NCI-H82 (cell line): ENCODE data around the gene BOLA2.
"Not testable (repeated sequence)": the region's sequence is repeated elsewhere in the genome, so short reads cannot be mapped to it uniquely, and the experiment has no call there.

Source experiments
- DNase-seq: peaks from one replicate; lab custom pipeline; 2025; lab: John Stamatoyannopoulos, UW

The BOLA2 gene

DNA sequence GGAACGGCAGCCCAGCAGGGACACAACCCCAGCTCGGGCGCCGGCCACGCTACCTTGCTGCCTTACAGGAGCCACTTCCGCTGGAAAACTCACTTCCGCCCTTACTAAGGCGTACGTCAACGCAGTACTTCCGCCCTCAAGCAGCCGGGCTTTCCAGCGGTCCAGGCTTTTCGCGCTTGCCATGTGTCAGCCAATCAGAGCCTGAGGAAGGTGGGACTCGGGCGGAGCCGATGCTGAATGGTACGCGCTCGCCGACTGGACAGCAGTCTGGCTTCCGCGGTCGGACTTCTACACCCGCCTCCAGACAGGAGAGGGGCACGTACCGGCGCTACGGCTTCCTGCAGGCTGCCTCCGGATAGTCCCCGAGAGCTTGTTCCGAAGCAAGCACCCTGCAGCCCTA is at the start of gene BOLA2, which contains the start of gene SLX1B:
TSS of gene BOLA2 (minus strand) at position 83 of the 400 bp plus-strand sequence. CDS start 98 bp downstream, outside the sequence.
TSS of gene SLX1B (plus strand) at position 265 of the 400 bp plus-strand sequence.
- DNase-seq = not testable (repeated sequence)

- DNase-seq = not testable (repeated sequence)
Measured at GRCh38 chr16:29482276-29482675, 28.1 kb upstream of the BOLA2 start.

- DNase-seq = not testable (repeated sequence)
Measured at GRCh38 chr16:29472065-29472464, 17.9 kb upstream of the BOLA2 start.

DNA sequence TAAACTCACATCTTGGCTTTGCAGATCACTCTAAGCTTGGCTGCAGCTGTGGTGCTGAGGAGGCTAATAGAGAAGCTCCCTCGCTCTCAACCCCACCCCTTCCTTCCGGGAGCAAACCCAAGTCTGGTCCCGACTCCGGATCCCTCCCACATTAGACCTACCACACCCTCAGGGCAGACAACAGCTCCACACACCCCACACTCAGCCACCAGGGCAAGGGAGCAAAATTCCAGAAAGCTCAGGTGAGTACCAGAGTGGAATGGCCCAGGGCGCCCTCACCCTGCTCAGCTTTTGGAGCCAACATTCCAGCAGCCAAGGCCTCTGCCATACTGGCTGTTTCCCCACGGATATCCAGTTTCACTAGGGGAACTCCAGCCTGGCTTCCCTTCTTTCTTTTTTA is 15.5 kb upstream of the BOLA2 start:
- DNase-seq = not testable (repeated sequence)

GRCh38 chr16:29467654-29468366 is 13.7 kb upstream of the BOLA2 start:
- not testable (repeated sequence) for DNase-seq

- not testable (repeated sequence) for DNase-seq
Measured at GRCh38 chr16:29466904-29467303, 12.8 kb upstream of the BOLA2 start.

GRCh38 chr16:29465985-29466824 is 12.1 kb upstream of the BOLA2 start:
- DNase-seq = not testable (repeated sequence)

DNA sequence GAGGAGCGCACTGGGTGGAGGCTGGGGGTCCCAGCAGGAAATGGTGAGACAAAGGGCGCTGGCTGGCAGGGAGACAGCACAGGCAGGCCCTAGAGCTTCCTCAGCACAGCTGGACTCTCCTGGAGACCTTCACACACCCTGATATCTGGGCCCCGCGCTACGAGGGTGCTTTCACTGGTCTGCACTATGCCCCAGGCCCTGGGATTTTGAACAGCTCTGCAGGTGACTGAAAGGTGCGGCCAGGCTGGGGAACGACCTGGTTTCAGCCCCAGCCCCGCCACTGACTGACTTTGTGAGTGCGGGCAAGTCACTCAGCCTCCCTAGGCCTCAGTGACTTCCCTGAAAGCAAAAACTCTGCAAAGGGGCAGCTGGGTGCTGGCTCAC is 6.5 kb upstream of the BOLA2 start:
- DNase-seq = not testable (repeated sequence)

GRCh38 chr16:29459706-29460646 is 5.8 kb upstream of the BOLA2 start, which contains the start of gene SULT1A4:
SULT1A4 (plus strand) TSS chr16:29459913; CDS start chr16:29461386, 1,473 bp downstream.
- not testable (repeated sequence) for DNase-seq

DNA sequence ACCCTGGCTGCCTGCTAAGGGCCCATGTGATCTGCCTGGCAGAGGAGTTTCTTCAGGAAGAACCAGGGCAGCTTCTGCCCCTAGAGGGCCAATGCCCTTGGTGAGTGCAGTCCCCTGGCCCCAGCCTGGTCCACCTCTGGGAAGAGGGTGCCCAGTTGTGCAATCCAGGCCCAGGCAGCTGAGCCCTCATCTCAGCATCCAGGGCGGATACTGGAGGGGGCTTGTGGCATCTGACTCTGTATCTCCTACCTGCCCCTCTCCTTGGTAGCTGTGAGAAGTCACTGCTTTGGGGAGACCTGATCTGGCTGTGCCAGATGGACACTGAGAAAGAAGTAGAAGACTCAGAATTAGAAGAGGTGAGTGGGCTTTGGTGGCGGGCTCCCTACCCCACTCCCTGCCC is 3.5 kb upstream of the BOLA2 start:
- DNase-seq = not testable (repeated sequence)

- not testable (repeated sequence) for DNase-seq
Measured at GRCh38 chr16:29454828-29455227, 677 bp upstream of the BOLA2 start.

GRCh38 chr16:29453754-29454153 is 397 bp downstream of the BOLA2 start:
- DNase-seq = not testable (repeated sequence)

DNA sequence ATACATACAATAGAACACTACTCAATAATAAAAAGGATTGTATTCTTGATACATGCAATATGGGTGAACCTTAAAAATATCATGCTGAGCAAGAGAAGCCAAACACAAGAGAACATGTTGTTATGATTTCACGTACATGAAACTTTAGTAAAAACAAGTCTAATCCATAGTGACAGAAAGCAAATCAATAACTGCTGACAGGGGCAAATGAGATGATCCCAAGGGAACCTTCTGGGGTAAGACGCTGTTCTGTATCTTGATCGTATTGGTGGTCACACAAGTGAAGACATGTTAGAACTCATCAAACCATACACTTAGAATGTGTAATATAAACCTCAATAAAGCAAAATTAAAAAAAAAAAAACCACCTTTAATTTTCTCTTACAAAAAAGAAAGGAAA is 28.8 kb downstream of the BOLA2 start:
- DNase-seq = not testable (repeated sequence)

- not testable (repeated sequence) for DNase-seq
Measured at GRCh38 chr16:29423587-29423986, 30.6 kb downstream of the BOLA2 start.

GRCh38 chr16:29405249-29405648 is 48.9 kb downstream of the BOLA2 start:
- not testable (repeated sequence) for DNase-seq
